Prostate gland (tissue), 2 donors: ENCODE measurements around the gene KIF18A. TPM values are rescaled to one million over a fixed set of nuclear protein-coding genes. Genes with fewer than 3 reads are reported as not detected.

Source experiments
- DNase-seq: peaks from one replicate; pipeline ENCODE4 v3.0.0-alpha.2; 2019; ENCODE audit warnings: low spot score
- H3K27ac ChIP-seq, 2 donors: fragments of 200-600 bp; sonication (generic); 2 replicates each; pipeline ENCODE4 v1.5.1; 2017 to 2019
- H3K27me3 ChIP-seq: fragments of 200-600 bp; sonication (generic); replicated peaks from 2 replicates; pipeline ENCODE4 v1.5.1; 2019; ENCODE audit not compliant: insufficient read depth
- H3K36me3 ChIP-seq, 2 donors: fragments of 200-600 bp; sonication (generic); 1 replicate in 1 of 2; 2 replicates in 1 of 2; pipeline versions ENCODE4 v1.5.1 to v1.8.1; 2017 to 2019
- H3K4me1 ChIP-seq: fragments of 200-600 bp; sonication (generic); replicated peaks from 2 replicates; pipeline ENCODE4 v1.5.1; 2019
- H3K4me3 ChIP-seq, 2 donors: fragments of 200-600 bp; sonication (generic); 2 replicates each; pipeline ENCODE4 v1.5.1; 2017 to 2019
- H3K9me3 ChIP-seq: fragments of 200-600 bp; sonication (generic); 2 replicates; pipeline ENCODE4 v1.5.1; 2017
- CTCF ChIP-seq, 4 experiments: fragments of 200-600 bp in 2 of 4; fragments of 450-650 bp in 2 of 4; sonication (generic) in 2 of 4; IDR thresholded peaks; 1 replicate in 3 of 4; 2 replicates in 1 of 4; pipeline ENCODE4 v1.5.1; 2016 to 2019; ENCODE audit warnings: antibody characterized with exemption in 4 of 4, mild to moderate bottlenecking in 2 of 4, moderate library complexity in 2 of 4
- POLR2A ChIP-seq: fragments of 450-650 bp; IDR thresholded peaks from one replicate; pipeline ENCODE4 v1.6.1; 2016; ENCODE audit warnings: antibody characterized with exemption, mild to moderate bottlenecking
- POLR2AphosphoS5 ChIP-seq: sonication (generic); formaldehyde crosslinking; IDR thresholded peaks from one replicate; pipeline ENCODE4 v1.6.1; 2017; ENCODE audit warnings: antibody characterized with exemption
- WGBS: methylation state at CpG from one replicate; pipeline ENCODE4 v1.1.5; 2018; 5-methylcytosine and 5-hydroxymethylcytosine counted together
- intact Hi-C: fragments of 100-400 bp; cut with DNase I; formaldehyde crosslinking; loops from one replicate; pipeline ENCODE4 v1.14.2; 2022
- total RNA-seq, 2 donors: library from RNA; depleted of rRNA; stranded (reverse); fragments of >200 nt; gene quantifications; one replicate each; pipeline ENCODE4 v1.1.0, GENCODE V29; 2016

Gene KIF18A
- total RNA-seq: 1 to 10 TPM in 1 of 2 donors, under 1 TPM in 1; 0.73 to 3.8 TPM

- intact Hi-C loops: no loop called here
- H3K9me3 ChIP-seq: no peaks in the 10 kb centered on the region
- H3K27ac ChIP-seq: peak within 1 kb of the TSS; percentile 81
- WGBS: under 1% methylated on average over 38 of the region's 38 CpGs
- peak; percentile 99 for DNase-seq
- TF ChIP-seq POLR2AphosphoS5 (peak; percentile 98), CTCF (IDR thresholded peaks at IDR 0.05) (peak in 1 of 4 experiments; percentile 8), POLR2A (peak; percentile 56)
- no peaks in the 10 kb centered on the region for H3K27me3 ChIP-seq
- H3K4me3 ChIP-seq: peak within 1 kb of the TSS; percentile 45 to 49
- H3K36me3 ChIP-seq: no peaks in the 10 kb centered on the region
- H3K4me1 ChIP-seq: peaks cover 4% of the 10 kb centered on the region
These were observed at the start of gene KIF18A, which contains the start of gene METTL15 for GRCh38 chr11:28107750-28108618. Gene KIF18A, minus strand, starts transcription at chr11:28108156. Its CDS starts 10,209 bp downstream, at chr11:28097947. Gene METTL15, plus strand, starts transcription at chr11:28108388. Its CDS starts 4,947 bp downstream, at chr11:28113335.

GRCh38 chr11:28153586-28153985 is 45.6 kb upstream of the KIF18A start:
- TF ChIP-seq POLR2A: no peak
- no peak for TF ChIP-seq POLR2AphosphoS5
- no peak for TF ChIP-seq CTCF (IDR thresholded peaks at IDR 0.05)
- Histone ChIP-seq H3K36me3 (no peaks in the 10 kb centered on the region), H3K4me1 (no peaks in the 10 kb centered on the region), H3K4me3 (no peak overlapping the region), H3K27me3 (no peaks in the 10 kb centered on the region), H3K27ac (no peak overlapping the region), H3K9me3 (no peaks in the 10 kb centered on the region)
- 88% methylated on average over 2 of the region's 2 CpGs for WGBS
- intact Hi-C loops: no loop called here
- DNase-seq: no peak

GRCh38 chr11:28152743-28153142 is 44.8 kb upstream of the KIF18A start:
- 98% methylated on average over 2 of the region's 2 CpGs for WGBS
- no peaks in the 10 kb centered on the region for H3K36me3 ChIP-seq
- no peaks in the 10 kb centered on the region for H3K27me3 ChIP-seq
- no peak overlapping the region for H3K4me3 ChIP-seq
- DNase-seq: no peak
- H3K4me1 ChIP-seq: no peaks in the 10 kb centered on the region
- H3K9me3 ChIP-seq: no peaks in the 10 kb centered on the region
- TF ChIP-seq POLR2AphosphoS5 (no peak), CTCF (IDR thresholded peaks at IDR 0.05) (no peak), POLR2A (no peak)
- no peak overlapping the region for H3K27ac ChIP-seq
- intact Hi-C loops: no loop called here

GRCh38 chr11:28146123-28146751 is 38.3 kb upstream of the KIF18A start:
- intact Hi-C loops: no loop called here

GRCh38 chr11:28144808-28145207 is 36.9 kb upstream of the KIF18A start:
- 100% methylated on average over 2 of the region's 2 CpGs for WGBS
- no peak overlapping the region for H3K4me3 ChIP-seq
- no peaks in the 10 kb centered on the region for H3K27me3 ChIP-seq
- no peak overlapping the region for H3K27ac ChIP-seq
- DNase-seq: no peak
- no peaks in the 10 kb centered on the region for H3K9me3 ChIP-seq
- intact Hi-C loops: no loop called here
- TF ChIP-seq POLR2A (no peak), CTCF (IDR thresholded peaks at IDR 0.05) (no peak), POLR2AphosphoS5 (no peak)
- H3K36me3 ChIP-seq: no peaks in the 10 kb centered on the region
- H3K4me1 ChIP-seq: no peaks in the 10 kb centered on the region

More at GRCh38 chr11:28146123-28146751, 38.3 kb upstream of the KIF18A start:
- H3K27ac ChIP-seq: no peak overlapping the region
- H3K36me3 ChIP-seq: no peaks in the 10 kb centered on the region
- H3K9me3 ChIP-seq: no peaks in the 10 kb centered on the region
- 78% methylated on average over 2 of the region's 2 CpGs for WGBS
- TF ChIP-seq POLR2AphosphoS5: no peak
- no peak for DNase-seq
- no peak overlapping the region for H3K4me3 ChIP-seq
- no peaks in the 10 kb centered on the region for H3K4me1 ChIP-seq
- H3K27me3 ChIP-seq: no peaks in the 10 kb centered on the region
